LNCAP (cell line): Measurements from ENCODE around the gene KRTAP10-2.

Experiments used
- CTCF ChIP-seq: fragments of 450-650 bp; IDR thresholded peaks from 2 replicates; pipeline ENCODE4 v1.5.1; 2017; ENCODE audit warnings: mild to moderate bottlenecking

The KRTAP10-2 gene

GRCh38 chr21:44564886-44565598, 13.7 kb upstream of the KRTAP10-2 start:
- no peak for TF ChIP-seq CTCF

GRCh38 chr21:44564099-44564498, 12.8 kb upstream of the KRTAP10-2 start:
- TF ChIP-seq CTCF, result no peak

- TF ChIP-seq CTCF, result no peak
These were observed 7.4 kb upstream of the KRTAP10-2 start, which contains the start of gene KRTAP10-3 for GRCh38 chr21:44558695-44559094. Gene KRTAP10-3, minus strand, starts transcription at chr21:44558795. Its CDS starts 80 bp downstream, at chr21:44558715.

DNA sequence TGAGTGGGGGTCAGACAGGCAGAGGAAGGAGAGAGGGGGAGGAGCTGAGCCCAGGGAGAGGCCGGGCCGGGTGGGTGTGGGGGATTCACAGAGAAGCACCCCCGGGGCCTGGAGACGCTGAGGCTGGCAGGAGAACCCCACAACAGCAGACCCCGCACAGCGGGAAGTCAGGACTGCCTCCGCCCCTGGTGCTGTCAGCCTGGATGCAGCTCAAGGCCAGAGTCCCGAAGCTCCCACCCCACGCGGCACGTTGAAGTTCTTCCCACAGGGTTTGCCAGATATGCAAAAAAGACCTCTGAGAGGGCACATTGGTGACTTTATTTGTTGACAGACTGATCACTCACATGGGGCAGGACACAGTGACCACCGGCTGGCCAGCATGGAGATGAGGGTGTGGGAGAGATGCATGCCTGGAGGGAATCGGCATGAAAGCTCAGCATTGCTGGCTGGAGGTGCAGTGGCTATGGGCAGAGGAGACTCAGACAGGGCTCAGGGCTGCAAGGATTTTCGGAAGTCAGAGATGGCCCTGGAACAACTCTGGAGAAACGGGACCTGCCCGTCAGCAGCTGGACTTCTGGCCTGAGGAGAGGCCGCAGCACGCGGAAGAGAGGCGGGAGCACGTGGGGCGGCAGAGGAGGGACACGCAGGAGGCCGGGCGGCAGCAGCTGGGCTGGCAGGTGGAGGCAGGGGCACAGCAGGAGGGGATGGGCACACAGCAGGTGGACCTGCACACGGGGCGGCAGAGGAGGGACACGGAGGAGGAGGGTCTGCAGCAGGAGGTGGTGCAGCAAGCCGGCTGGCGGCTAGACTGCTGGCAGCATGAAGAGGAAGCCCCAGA, 6.4 kb upstream of the KRTAP10-2 start:
- no peak for TF ChIP-seq CTCF

DNA sequence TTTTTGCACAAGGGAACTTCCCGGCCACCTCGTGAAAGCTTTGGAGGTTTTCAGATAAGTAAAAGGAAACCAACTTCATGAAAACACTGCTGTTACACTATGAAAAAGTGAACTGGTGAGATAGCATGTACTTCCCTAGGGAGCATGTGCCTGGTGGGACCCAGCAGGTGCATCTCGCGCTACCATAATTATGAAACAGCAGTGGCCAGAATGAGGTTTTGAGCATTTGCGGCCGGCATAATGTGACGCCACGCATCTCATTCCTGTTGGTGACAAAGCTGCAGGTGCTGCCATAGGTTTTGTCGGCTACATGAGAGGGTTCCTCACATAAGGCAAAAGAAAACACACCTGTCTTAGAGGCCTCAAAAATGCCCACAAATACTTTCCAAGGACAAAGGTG, 5.6 kb upstream of the KRTAP10-2 start:
- TF ChIP-seq CTCF, result no peak

DNA sequence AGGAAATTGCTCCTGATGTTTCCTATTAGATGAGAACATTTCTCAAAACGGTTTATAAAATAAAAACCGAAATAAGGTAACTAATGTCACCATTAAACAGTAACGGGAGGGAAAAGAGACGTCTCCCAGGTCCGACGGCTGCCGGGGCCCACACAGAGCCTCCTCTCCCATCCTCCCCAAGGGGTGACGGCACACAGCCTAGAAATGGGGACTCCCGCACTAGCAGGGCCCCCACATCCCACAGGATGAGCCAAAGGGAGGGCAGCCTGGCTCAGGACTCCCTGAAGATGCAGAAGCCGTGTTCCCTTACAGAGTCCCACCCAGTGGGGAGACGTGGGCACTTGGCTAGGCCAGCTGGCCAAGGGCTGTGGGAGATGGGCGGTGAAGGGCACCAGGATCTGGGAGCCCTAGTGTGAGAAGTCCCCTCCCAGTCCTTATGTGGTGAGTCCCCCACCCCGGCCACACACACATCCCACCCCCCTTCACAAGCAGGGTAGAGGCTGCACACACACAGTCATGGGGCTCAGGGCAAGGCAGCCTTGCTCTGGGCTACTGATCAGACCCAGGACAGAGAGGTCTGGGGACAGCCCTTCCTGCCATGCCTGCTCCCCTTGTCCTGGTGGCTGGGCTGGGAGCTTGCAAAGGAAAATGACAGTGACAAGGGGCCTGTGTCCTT, 4.0 kb upstream of the KRTAP10-2 start:
- TF ChIP-seq CTCF, result no peak

DNA sequence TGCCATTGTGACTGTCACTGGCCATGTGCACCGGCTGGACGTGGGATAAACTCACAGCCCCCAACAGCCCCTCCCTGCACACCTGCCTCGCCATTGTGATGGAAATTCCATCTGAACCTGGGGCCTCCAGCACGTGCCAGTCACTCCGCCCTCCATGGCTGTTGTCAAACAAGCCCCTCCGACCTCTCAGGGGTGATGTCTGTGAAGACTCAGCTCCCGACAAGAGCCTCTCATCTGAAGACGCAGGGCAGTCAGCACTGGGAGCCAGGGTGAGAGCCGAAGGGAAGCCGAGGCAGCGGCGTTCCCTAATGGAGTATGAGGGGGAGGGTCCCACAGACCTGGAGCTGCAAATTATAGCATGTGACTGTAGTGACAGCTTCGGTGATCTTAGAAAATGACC, 1.4 kb upstream of the KRTAP10-2 start:
- no peak for TF ChIP-seq CTCF
